ENCODE results near the gene ASCC1. TPM values are rescaled to one million over a fixed set of nuclear protein-coding genes. Genes with fewer than 3 reads are reported as not detected.

ASCC1 gene
- total and polyA plus RNA-seq, 2 experiments from 2014 or later, result 25.2 to 30.0 TPM

GRCh38 chr10:72075376-72076115, 140.5 kb downstream of the ASCC1 start:
- no peaks in the 10 kb centered on the region for H3K4me1 ChIP-seq (ENCODE audit: insufficient read depth)
- H3K27ac ChIP-seq, result no peak overlapping the region
- no peaks in the 10 kb centered on the region for H3K9me3 ChIP-seq (ENCODE audit: low read depth)
- no peaks in the 10 kb centered on the region for H4K20me1 ChIP-seq (ENCODE audit: insufficient read depth)
- no peaks in the 10 kb centered on the region for H3K9me2 ChIP-seq (ENCODE audit: insufficient read depth)
- H3K79me2 ChIP-seq (ENCODE audit: insufficient read depth), result no peaks in the 10 kb centered on the region
- no peak overlapping the region for H2AFZ ChIP-seq
- in situ Hi-C loops (cut with MboI), result no loop called here
- 45 to 48% methylated on average over 12 of the region's 12 CpGs for WGBS, 2 experiments (ENCODE audit: low coverage in 1 of 2, low lambda C conversion rate in 2 of 2, missing lambda C conversion rate in 2 of 2)
- TF ChIP-seq EZH2 (IDR thresholded peaks at IDR 0.05; ENCODE audit: insufficient read depth, poor library complexity, severe bottlenecking), result no peak
- TF ChIP-seq EZH2phosphoT487 (IDR thresholded peaks at IDR 0.05; ENCODE audit: insufficient read depth, low read depth), result no peak
- DNase-seq, result no peak
- H3K36me3 ChIP-seq (ENCODE audit: low read depth), result no peaks in the 10 kb centered on the region
- no peak overlapping the region for H3K4me3 ChIP-seq
- peaks cover 11% of the 10 kb centered on the region; the same call in 1 of the 2 replicates for H3K27me3 ChIP-seq (replicated peaks; ENCODE audit: insufficient read depth)
- no peaks in the 10 kb centered on the region for H3F3A ChIP-seq (ENCODE audit: insufficient read depth)
- H3K4me2 ChIP-seq (ENCODE audit: unreplicated experiment), result no peak overlapping the region
- H3K9ac ChIP-seq, result no peak overlapping the region

- TF ChIP-seq EZH2phosphoT487 (IDR thresholded peaks at IDR 0.05; ENCODE audit: insufficient read depth, low read depth) (no peak), EZH2 (IDR thresholded peaks at IDR 0.05; ENCODE audit: insufficient read depth, poor library complexity, severe bottlenecking) (no peak)
- H3F3A ChIP-seq (ENCODE audit: insufficient read depth), result no peaks in the 10 kb centered on the region
- H3K27ac ChIP-seq, result no peak overlapping the region
- in situ Hi-C loops (cut with MboI), result no loop called here
- 60 to 70% methylated on average over 12 to 18 of the region's 18 CpGs for WGBS, 2 experiments (ENCODE audit: low coverage in 1 of 2, low lambda C conversion rate in 2 of 2, missing lambda C conversion rate in 2 of 2)
- no peak overlapping the region for H3K4me3 ChIP-seq
- no peaks in the 10 kb centered on the region for H3K79me2 ChIP-seq (ENCODE audit: insufficient read depth)
- no peak overlapping the region for H3K4me2 ChIP-seq (ENCODE audit: unreplicated experiment)
- no peaks in the 10 kb centered on the region for H3K9me2 ChIP-seq (ENCODE audit: insufficient read depth)
- H3K4me1 ChIP-seq (ENCODE audit: insufficient read depth), result no peaks in the 10 kb centered on the region
- H3K36me3 ChIP-seq (ENCODE audit: low read depth), result no peaks in the 10 kb centered on the region
- no peaks in the 10 kb centered on the region for H4K20me1 ChIP-seq (ENCODE audit: insufficient read depth)
- H3K9me3 ChIP-seq (ENCODE audit: low read depth), result no peaks in the 10 kb centered on the region
- no peak overlapping the region for H2AFZ ChIP-seq
- H3K27me3 ChIP-seq (replicated peaks; ENCODE audit: insufficient read depth), result peaks cover 11% of the 10 kb centered on the region; the same call in 1 of the 2 replicates
- no peak for DNase-seq
- H3K9ac ChIP-seq, result no peak overlapping the region
Measured at GRCh38 chr10:72074574-72075375, 141.3 kb downstream of the ASCC1 start.

- no peak for DNase-seq
- H3K9me2 ChIP-seq (ENCODE audit: insufficient read depth), result no peaks in the 10 kb centered on the region
- no peak overlapping the region for H3K27ac ChIP-seq
- no peak overlapping the region for H3K4me2 ChIP-seq (ENCODE audit: unreplicated experiment)
- H3K36me3 ChIP-seq (ENCODE audit: low read depth), result no peaks in the 10 kb centered on the region
- no peaks in the 10 kb centered on the region for H3K9me3 ChIP-seq (ENCODE audit: low read depth)
- H3K79me2 ChIP-seq (ENCODE audit: insufficient read depth), result no peaks in the 10 kb centered on the region
- H3K9ac ChIP-seq, result no peak overlapping the region
- H3K27me3 ChIP-seq (replicated peaks; ENCODE audit: insufficient read depth), result peaks cover 11% of the 10 kb centered on the region; the same call in 1 of the 2 replicates
- no peaks in the 10 kb centered on the region for H4K20me1 ChIP-seq (ENCODE audit: insufficient read depth)
- in situ Hi-C loops (cut with MboI), result no loop called here
- 70% methylated on average over 12 to 14 of the region's 14 CpGs for WGBS, 2 experiments (ENCODE audit: low coverage in 1 of 2, low lambda C conversion rate in 2 of 2, missing lambda C conversion rate in 2 of 2)
- no peak overlapping the region for H3K4me3 ChIP-seq
- no peaks in the 10 kb centered on the region for H3K4me1 ChIP-seq (ENCODE audit: insufficient read depth)
- TF ChIP-seq EZH2 (IDR thresholded peaks at IDR 0.05; ENCODE audit: insufficient read depth, poor library complexity, severe bottlenecking), result no peak
- no peak overlapping the region for H2AFZ ChIP-seq
- H3F3A ChIP-seq (ENCODE audit: insufficient read depth), result no peaks in the 10 kb centered on the region
Measured at GRCh38 chr10:72073708-72074573, 142.1 kb downstream of the ASCC1 start.

DNA sequence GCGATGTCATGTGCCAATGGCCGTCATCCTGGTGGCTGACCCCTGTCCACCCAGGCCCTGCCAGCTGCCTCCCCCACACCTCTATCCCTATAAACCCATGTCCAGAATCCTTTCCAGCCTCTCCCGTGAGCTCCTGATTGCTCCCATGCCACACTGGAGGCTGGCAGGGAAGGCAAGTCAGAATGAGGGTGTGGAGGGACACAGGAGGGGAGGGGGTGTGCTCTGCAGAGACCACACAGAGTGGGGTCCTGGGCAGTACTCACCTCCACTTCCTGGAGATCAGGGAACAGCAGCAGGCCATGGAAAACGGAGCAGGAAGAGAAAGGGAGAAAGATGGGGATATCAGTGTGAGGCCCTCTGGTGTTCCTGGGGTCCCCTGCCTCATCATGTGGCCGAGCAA, 143.4 kb downstream of the ASCC1 start:
- Histone ChIP-seq H3K27ac (no peak overlapping the region), H3K4me2 (ENCODE audit: unreplicated experiment) (no peak overlapping the region), H3K9me3 (ENCODE audit: low read depth) (no peaks in the 10 kb centered on the region), H3K36me3 (ENCODE audit: low read depth) (no peaks in the 10 kb centered on the region), H3K9ac (no peak overlapping the region), H3K4me1 (ENCODE audit: insufficient read depth) (no peaks in the 10 kb centered on the region), H4K20me1 (ENCODE audit: insufficient read depth) (no peaks in the 10 kb centered on the region), H3K79me2 (ENCODE audit: insufficient read depth) (no peaks in the 10 kb centered on the region), H3K9me2 (ENCODE audit: insufficient read depth) (no peaks in the 10 kb centered on the region), H3K4me3 (no peak overlapping the region), H3K27me3 (replicated peaks; ENCODE audit: insufficient read depth) (peaks cover 11% of the 10 kb centered on the region; the same call in 1 of the 2 replicates), H2AFZ (no peak overlapping the region), H3F3A (ENCODE audit: insufficient read depth) (no peaks in the 10 kb centered on the region)
- in situ Hi-C loops (cut with MboI), result no loop called here
- 79 to 82% methylated on average over 5 of the region's 5 CpGs for WGBS, 2 experiments (ENCODE audit: low coverage in 1 of 2, low lambda C conversion rate in 2 of 2, missing lambda C conversion rate in 2 of 2)
- DNase-seq, result no peak
- no peak for TF ChIP-seq EZH2 (IDR thresholded peaks at IDR 0.05; ENCODE audit: insufficient read depth, poor library complexity, severe bottlenecking)

Data from GM23248 (cell line).